H9 (cell line): ENCODE data around the gene GARNL3. TPM values are rescaled to one million over a fixed set of nuclear protein-coding genes. Genes with fewer than 3 reads are reported as not detected.

Source experiments
- DNase-seq: peaks from one replicate; pipeline ENCODE4 v3.0.0-alpha.2; 2017
- H2AFZ ChIP-seq: one replicate; pipeline ENCODE4 v1.6.1; 2013; ENCODE audit warnings: mild to moderate bottlenecking, low read length, control low read depth, moderate library complexity
- H2AK5ac ChIP-seq: 2 replicates; pipeline ENCODE4 v1.6.1; 2013; ENCODE audit warnings: low read length, control low read depth, mixed read lengths; ENCODE audit not compliant: insufficient read length
- H2BK120ac ChIP-seq: one replicate; pipeline ENCODE4 v1.6.1; 2013; ENCODE audit warnings: low read depth, mild to moderate bottlenecking, low read length, control low read depth, inconsistent platforms; ENCODE audit not compliant: poor library complexity, severe bottlenecking
- H2BK12ac ChIP-seq: 2 replicates; pipeline ENCODE4 v1.6.1; 2013; ENCODE audit warnings: low read length, control low read depth, mixed read lengths, low read depth; ENCODE audit not compliant: insufficient read length
- H2BK15ac ChIP-seq: 2 replicates; pipeline ENCODE4 v1.6.1; 2013; ENCODE audit warnings: low read depth, low read length, control low read depth
- H2BK20ac ChIP-seq: one replicate; pipeline ENCODE4 v1.6.1; 2013; ENCODE audit warnings: low read depth, mild to moderate bottlenecking, low read length, control low read depth, inconsistent platforms; ENCODE audit not compliant: poor library complexity, severe bottlenecking
- H2BK5ac ChIP-seq: 2 replicates; pipeline ENCODE4 v1.6.1; 2013; ENCODE audit warnings: low read length, control low read depth, mixed read lengths; ENCODE audit not compliant: insufficient read length
- H3K14ac ChIP-seq: 2 replicates; pipeline ENCODE4 v1.6.1; 2013; ENCODE audit warnings: low read length, control low read depth; ENCODE audit not compliant: insufficient read depth
- H3K18ac ChIP-seq: 2 replicates; pipeline ENCODE4 v1.6.1; 2013; ENCODE audit warnings: low read depth, mild to moderate bottlenecking, mixed read lengths, low read length, control low read depth; ENCODE audit not compliant: insufficient read length
- H3K23ac ChIP-seq: 2 replicates; pipeline ENCODE4 v1.6.1; 2013; ENCODE audit warnings: low read length, control low read depth, mixed read lengths, low read depth; ENCODE audit not compliant: insufficient read length
- H3K23me2 ChIP-seq: 2 replicates; pipeline ENCODE4 v1.6.1; 2013; ENCODE audit warnings: low read depth, mild to moderate bottlenecking, mixed read lengths, low read length, control low read depth; ENCODE audit not compliant: insufficient read length, poor library complexity, severe bottlenecking
- H3K27ac ChIP-seq: 2 replicates; pipeline ENCODE4 v1.5.1; 2013; ENCODE audit warnings: low read length, control low read depth, mixed read lengths, low read depth; ENCODE audit not compliant: insufficient read length
- H3K27me3 ChIP-seq: 2 replicates; pipeline ENCODE4 v1.6.1; 2013; ENCODE audit warnings: low read length, control low read depth, inconsistent platforms; ENCODE audit not compliant: insufficient read depth
- H3K4ac ChIP-seq: 2 replicates; pipeline ENCODE4 v1.6.1; 2013; ENCODE audit warnings: low read depth, mild to moderate bottlenecking, control low read depth, inconsistent platforms, low read length, moderate library complexity
- H3K4me1 ChIP-seq: 2 replicates; pipeline ENCODE4 v1.6.1; 2013; ENCODE audit warnings: low read length, control low read depth, inconsistent platforms; ENCODE audit not compliant: insufficient read depth
- H3K4me2 ChIP-seq: 2 replicates; pipeline ENCODE4 v1.6.1; 2013; ENCODE audit warnings: low read length, control low read depth, mixed read lengths; ENCODE audit not compliant: insufficient read length, insufficient read depth
- H3K56ac ChIP-seq: 2 replicates; pipeline ENCODE4 v1.6.1; 2013; ENCODE audit warnings: low read depth, mild to moderate bottlenecking, mixed read lengths, low read length, control low read depth; ENCODE audit not compliant: insufficient read length
- H3K79me1 ChIP-seq: 2 replicates; pipeline ENCODE4 v1.6.1; 2013; ENCODE audit warnings: low read depth, mild to moderate bottlenecking, moderate library complexity, low read length, control low read depth, inconsistent platforms; ENCODE audit not compliant: insufficient read depth, poor library complexity, severe bottlenecking
- H3K79me2 ChIP-seq: 2 replicates; pipeline ENCODE4 v1.6.1; 2013; ENCODE audit warnings: low read length, control low read depth, inconsistent platforms; ENCODE audit not compliant: insufficient read depth
- H3K9ac ChIP-seq: 2 replicates; pipeline ENCODE4 v1.6.1; 2013; ENCODE audit warnings: low read length, control low read depth, mixed read lengths; ENCODE audit not compliant: insufficient read length; ENCODE audit errors: extremely low read depth
- H3K9me3 ChIP-seq: one replicate; pipeline ENCODE4 v1.6.1; 2013; ENCODE audit warnings: low read depth, low read length, inconsistent platforms; ENCODE audit not compliant: control insufficient read depth
- H3T11ph ChIP-seq: one replicate; pipeline ENCODE4 v1.6.1; 2013; ENCODE audit warnings: mild to moderate bottlenecking, low read length, control low read depth, inconsistent platforms
- H4K20me1 ChIP-seq: one replicate; pipeline ENCODE4 v1.6.1; 2013; ENCODE audit not compliant: control insufficient read depth, insufficient read length, insufficient read depth
- H4K5ac ChIP-seq: 2 replicates; pipeline ENCODE4 v1.6.1; 2013; ENCODE audit warnings: low read depth, mild to moderate bottlenecking, mixed read lengths, low read length, control low read depth; ENCODE audit not compliant: insufficient read length
- H4K8ac ChIP-seq: replicated peaks from 2 replicates; pipeline ENCODE4 v1.6.1; 2013; ENCODE audit warnings: low read length, control low read depth, mixed read lengths, low read depth; ENCODE audit not compliant: insufficient read length
- H4K91ac ChIP-seq: 2 replicates; pipeline ENCODE4 v1.6.1; 2013; ENCODE audit warnings: low read depth, mild to moderate bottlenecking, moderate library complexity, mixed read lengths, low read length, control low read depth; ENCODE audit not compliant: insufficient read length
- H3K27ac Mint-ChIP-seq, 3 experiments: 2 replicates in 2 of 3; 3 replicates in 1 of 3; pipeline ENCODE4 v1.8.0; 2020 to 2021; ENCODE audit warnings: mixed read lengths in 3 of 3, mild to moderate bottlenecking in 1 of 3, moderate library complexity in 1 of 3
- H3K27me3 Mint-ChIP-seq: 2 replicates; pipeline ENCODE4 v1.8.0; 2021; ENCODE audit warnings: low read depth, mild to moderate bottlenecking, moderate library complexity, mixed read lengths
- H3K36me3 Mint-ChIP-seq, 3 experiments: 2 replicates in 2 of 3; 3 replicates in 1 of 3; pipeline ENCODE4 v1.8.0; 2020 to 2021; ENCODE audit warnings: low read depth in 3 of 3, mixed read lengths in 3 of 3; ENCODE audit not compliant: insufficient read depth in 1 of 3
- H3K4me1 Mint-ChIP-seq, 2 experiments: 2 replicates each; pipeline ENCODE4 v1.8.0; 2020; ENCODE audit warnings: mixed read lengths in 2 of 2
- H3K4me3 Mint-ChIP-seq, 2 experiments: 2 replicates in 1 of 2; 3 replicates in 1 of 2; pipeline ENCODE4 v1.8.0; 2020 to 2021; ENCODE audit warnings: mild to moderate bottlenecking in 2 of 2, mixed read lengths in 2 of 2, moderate library complexity in 1 of 2
- H3K9me3 Mint-ChIP-seq, 2 experiments: 2 replicates in 1 of 2; 3 replicates in 1 of 2; pipeline ENCODE4 v1.8.0; 2020; ENCODE audit warnings: mild to moderate bottlenecking in 2 of 2, mixed read lengths in 2 of 2, moderate library complexity in 1 of 2
- CTCF ChIP-seq: fragments of 200-600 bp; sonication (generic); conservative IDR thresholded peaks from 3 replicates; pipeline ENCODE4 v1.8.0; 2021; ENCODE audit warnings: antibody characterized with exemption, mild to moderate bottlenecking
- WGBS: extraction: QIAGEN DNeasy Blood & Tissue Kit; methylation state at CpG from one replicate; pipeline ENCODE4 v1.1.7; 2013; ENCODE audit warnings: missing lambda C conversion rate, low lambda C conversion rate, mixed read lengths; ENCODE audit not compliant: insufficient read length; ENCODE audit errors: extremely low coverage; 5-methylcytosine and 5-hydroxymethylcytosine counted together
- total RNA-seq: library from RNA; stranded (reverse); gene quantifications from 2 replicates; pipeline ENCODE4 v1.2.1, GENCODE V29; 2021

Gene GARNL3
- total RNA-seq, 1 experiment from 2014 or later = 8.7 TPM

GRCh38 chr9:127384901-127385300 lies 120.3 kb downstream of the GARNL3 start:
- Histone ChIP-seq H3K9me3 (no peaks in the 10 kb centered on the region), H2AK5ac (no peak overlapping the region), H3K14ac (no peak overlapping the region), H3K56ac (no peak overlapping the region), H2BK120ac (no peak overlapping the region), H2BK12ac (no peak overlapping the region), H3K27ac (no peak overlapping the region), H4K5ac (no peak overlapping the region), H3K23me2 (no peaks in the 10 kb centered on the region), H3K4ac (no peak overlapping the region), H2BK20ac (no peak overlapping the region), H3K23ac (no peak overlapping the region), H3K4me2 (no peak overlapping the region), H4K8ac (no peak overlapping the region), H2BK5ac (no peak overlapping the region), H3K9ac (no peak overlapping the region), H2AFZ (no peak overlapping the region), H3T11ph (no peak overlapping the region), H2BK15ac (no peak overlapping the region), H3K4me1 (no peaks in the 10 kb centered on the region; the same call in 1 of the 2 replicates), H3K27me3 (0 out of 2 replicates have a peak, but pooled peaks cover 2% of the 10 kb centered on the region), H4K91ac (no peak overlapping the region), H4K20me1 (no peaks in the 10 kb centered on the region), H3K18ac (no peak overlapping the region), H3K79me2 (no peaks in the 10 kb centered on the region), H3K79me1 (no peaks in the 10 kb centered on the region)
- WGBS = no CpG with 5 or more reads among the region's 13 CpGs
- Mint-ChIP-seq H3K4me3 (no peak overlapping the region), H3K36me3 (no peaks in the 10 kb centered on the region; a peak in 1 of 7 replicates), H3K27ac (peak overlapping the region in 1 of 3 experiments; percentile 81; a peak in 1 of 7 replicates), H3K27me3 (peaks cover 15% of the 10 kb centered on the region; the same call in 1 of the 2 replicates), H3K9me3 (peaks cover 0 to 6% of the 10 kb centered on the region in 2 experiments; a peak in 1 of 5 replicates), H3K4me1 (peaks cover 10 to 16% of the 10 kb centered on the region in 2 experiments)
- peak; percentile 47 for TF ChIP-seq CTCF
- DNase-seq = no peak
